Central memory CD8-positive, alpha-beta T cell (primary cell): Measurements from ENCODE around the gene PCGF3.
A peak's percentile ranks its signal among the peaks of the same experiment; 100 is the strongest.
"Not testable (repeated sequence)": the region's sequence is repeated elsewhere in the genome, so short reads cannot be mapped to it uniquely, and the experiment has no call there.

Source experiments
- ATAC-seq: fragments of 150-1000 bp; cut with Tn5 transposase; replicated peaks from 2 replicates; pipeline ENCODE4 v1.10.0; 2022; ENCODE audit warnings: mild to moderate bottlenecking, moderate FRiP score, moderate number of reproducible peaks; ENCODE audit not compliant: poor library complexity, severe bottlenecking; ENCODE audit errors: extremely low read depth
- DNase-seq, 2 donors: peaks; one replicate each; pipeline ENCODE4 v3.0.0; 2021; ENCODE audit warnings: low spot score in 2 of 2
- H3K27ac Mint-ChIP-seq: one replicate; pipeline ENCODE4 v1.8.0; 2022; ENCODE audit warnings: low read depth, mild to moderate bottlenecking, moderate library complexity, mixed read lengths
- H3K27me3 Mint-ChIP-seq: one replicate; pipeline ENCODE4 v1.8.0; 2022; ENCODE audit warnings: mixed read lengths
- H3K36me3 Mint-ChIP-seq: one replicate; pipeline ENCODE4 v1.8.0; 2022; ENCODE audit warnings: mild to moderate bottlenecking, moderate library complexity, mixed read lengths; ENCODE audit not compliant: insufficient read depth
- H3K4me1 Mint-ChIP-seq: one replicate; pipeline ENCODE4 v1.8.0; 2022; ENCODE audit warnings: mixed read lengths
- H3K4me3 Mint-ChIP-seq: one replicate; pipeline ENCODE4 v1.8.0; 2022; ENCODE audit warnings: mild to moderate bottlenecking, moderate library complexity, mixed read lengths
- H3K9me3 Mint-ChIP-seq: one replicate; pipeline ENCODE4 v1.8.0; 2022; ENCODE audit warnings: mixed read lengths

The PCGF3 gene

DNA sequence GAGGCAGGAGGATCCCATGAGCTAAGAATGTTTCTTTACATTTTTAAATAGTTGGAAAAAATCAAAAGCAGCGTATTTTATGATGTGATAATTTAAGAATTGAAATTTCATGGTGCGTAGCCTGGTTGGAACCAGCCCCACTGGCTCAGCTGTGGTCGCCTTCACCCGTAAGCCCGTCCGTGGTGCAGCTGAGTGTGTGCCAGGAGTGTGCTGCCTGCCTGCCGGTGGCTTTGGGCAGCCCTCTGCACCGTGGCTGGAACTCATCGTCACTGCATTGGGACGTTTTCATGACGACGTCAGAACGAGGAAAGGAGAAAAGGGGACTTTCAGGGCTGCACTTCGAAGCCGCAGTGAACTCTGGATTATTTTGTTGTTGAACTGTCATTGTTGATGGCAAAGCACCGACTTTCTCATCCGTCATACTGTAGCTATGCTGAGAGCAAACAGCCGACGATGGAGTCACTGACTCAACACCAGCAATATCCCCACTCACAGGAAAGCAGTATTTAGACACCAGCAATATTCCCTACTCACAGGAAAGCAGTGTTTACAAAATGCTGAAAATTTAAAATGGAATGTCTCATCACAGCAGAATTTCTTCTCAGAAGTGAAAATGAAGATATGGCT is 35.1 kb downstream of the PCGF3 start:
- no peaks in the 10 kb centered on the region for H3K27me3 Mint-ChIP-seq
- peaks cover 5% of the 10 kb centered on the region for H3K4me1 Mint-ChIP-seq
- DNase-seq, result no peak
- no peak for ATAC-seq
- peaks cover 6% of the 10 kb centered on the region for H3K36me3 Mint-ChIP-seq
- H3K27ac Mint-ChIP-seq, result no peak overlapping the region
- no peak overlapping the region for H3K4me3 Mint-ChIP-seq
- no peaks in the 10 kb centered on the region for H3K9me3 Mint-ChIP-seq

DNA sequence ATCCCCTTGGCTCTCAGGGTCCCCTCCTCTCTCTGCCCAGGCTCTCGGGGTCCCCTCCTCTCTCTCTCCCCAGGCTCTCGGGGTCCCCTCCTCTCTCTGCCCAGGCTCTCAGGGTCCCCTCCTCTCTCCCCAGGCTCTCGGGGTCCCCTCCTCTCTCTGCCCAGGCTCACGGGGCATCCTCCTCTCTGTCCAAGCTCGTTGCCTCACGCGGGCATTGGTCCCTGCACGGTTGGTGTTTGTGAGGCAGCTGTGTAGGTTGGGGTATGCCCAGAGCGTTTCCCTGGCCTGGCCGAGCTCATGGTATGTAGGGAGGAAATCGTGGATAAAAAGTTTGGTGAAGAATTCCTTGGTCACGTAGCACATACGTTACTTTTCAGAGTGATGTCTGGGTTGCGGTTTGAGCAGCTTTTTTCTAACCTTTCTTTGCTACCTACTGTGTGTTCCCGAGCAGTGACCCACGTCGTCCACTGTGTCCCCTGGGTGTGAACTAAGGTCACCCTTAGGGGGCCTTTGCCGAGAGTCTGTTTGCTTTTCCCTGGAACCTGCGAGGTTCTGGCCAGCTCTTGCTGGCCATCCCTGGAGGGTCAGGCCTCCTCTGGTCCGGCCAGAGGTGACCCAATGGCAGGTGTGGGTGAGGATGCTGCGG is 36.6 kb downstream of the PCGF3 start:
- Mint-ChIP-seq H3K4me3 (no peak overlapping the region), H3K4me1 (peaks cover 5% of the 10 kb centered on the region), H3K27me3 (no peaks in the 10 kb centered on the region), H3K27ac (peak overlapping the region; percentile 46), H3K36me3 (peaks cover 4% of the 10 kb centered on the region), H3K9me3 (no peaks in the 10 kb centered on the region)
- ATAC-seq (no peak), DNase-seq (no peak)

DNA sequence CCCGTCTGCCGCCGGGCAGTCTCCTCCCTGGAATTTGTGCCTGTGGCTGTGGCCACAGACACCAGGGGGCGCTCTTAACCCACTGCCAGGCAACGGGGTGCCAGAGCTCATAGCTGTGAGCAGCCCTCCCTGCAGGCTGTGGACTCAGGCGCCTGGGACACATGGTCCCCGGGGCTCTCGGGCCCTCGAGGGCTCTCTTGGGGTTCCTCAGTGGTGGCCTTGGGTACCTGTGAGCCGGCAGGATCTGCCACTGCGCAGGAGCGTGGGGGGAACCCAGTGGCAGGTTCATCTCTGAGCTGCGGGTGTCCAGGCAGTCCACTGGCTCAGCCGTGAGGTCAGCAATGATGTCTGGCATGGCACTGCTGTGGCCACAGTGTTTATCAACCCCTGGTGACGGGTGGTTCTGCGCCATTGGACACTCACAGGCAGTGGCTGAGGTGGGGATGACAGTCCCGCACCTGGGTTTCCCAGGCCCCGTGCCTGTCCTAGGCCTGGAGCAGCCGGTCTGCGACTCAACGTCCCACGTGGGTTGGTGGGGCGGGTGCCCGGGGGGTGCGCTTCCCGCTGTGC is 37.2 kb downstream of the PCGF3 start:
- Mint-ChIP-seq H3K27ac (peak overlapping the region; percentile 46), H3K36me3 (peaks cover 4% of the 10 kb centered on the region), H3K4me3 (no peak overlapping the region), H3K4me1 (peaks cover 5% of the 10 kb centered on the region), H3K9me3 (no peaks in the 10 kb centered on the region), H3K27me3 (no peaks in the 10 kb centered on the region)
- ATAC-seq, result peak; percentile 67
- DNase-seq, result peak; percentile 63 to 69

DNA sequence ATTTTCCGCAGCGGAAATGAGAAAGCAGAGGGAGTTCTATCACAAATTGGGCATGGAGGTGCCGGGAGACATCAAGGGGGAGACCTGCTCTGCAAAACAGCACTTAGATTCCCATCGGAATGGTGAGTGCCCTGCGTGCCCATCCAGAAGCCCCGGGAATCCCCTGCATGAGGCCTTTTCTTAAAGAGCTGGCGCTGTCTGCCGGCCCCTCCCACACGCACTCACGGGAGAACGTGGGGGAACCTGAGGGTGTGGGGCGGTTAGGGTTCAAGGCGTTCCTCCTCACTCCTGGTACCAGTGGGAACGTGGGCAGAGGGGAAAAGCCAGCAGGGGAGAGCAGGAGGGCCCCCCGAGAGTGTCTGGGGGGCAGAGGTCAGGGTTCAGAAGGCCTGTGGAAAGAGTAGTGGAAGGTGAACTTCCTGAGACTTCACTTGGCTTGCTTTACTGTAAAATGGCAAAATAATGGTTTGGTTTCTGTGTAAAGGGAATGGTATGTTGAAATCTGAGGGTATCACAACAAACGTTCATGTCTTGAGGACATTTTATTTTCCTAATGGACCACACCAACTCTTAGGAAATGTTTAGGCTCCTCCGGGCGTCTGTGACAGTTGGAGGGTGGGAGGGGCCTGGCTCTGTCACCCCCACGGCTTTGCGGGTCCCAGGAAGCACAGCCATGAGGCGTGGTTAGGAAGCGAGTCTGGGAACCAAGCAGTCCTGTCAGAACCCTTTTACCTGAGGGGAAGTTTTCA is 38.0 kb downstream of the PCGF3 start:
- Mint-ChIP-seq H3K36me3 (peaks cover 6% of the 10 kb centered on the region), H3K27me3 (no peaks in the 10 kb centered on the region), H3K4me3 (no peak overlapping the region), H3K27ac (no peak overlapping the region), H3K4me1 (peaks cover 5% of the 10 kb centered on the region), H3K9me3 (no peaks in the 10 kb centered on the region)
- no peak for ATAC-seq
- DNase-seq, result no peak

DNA sequence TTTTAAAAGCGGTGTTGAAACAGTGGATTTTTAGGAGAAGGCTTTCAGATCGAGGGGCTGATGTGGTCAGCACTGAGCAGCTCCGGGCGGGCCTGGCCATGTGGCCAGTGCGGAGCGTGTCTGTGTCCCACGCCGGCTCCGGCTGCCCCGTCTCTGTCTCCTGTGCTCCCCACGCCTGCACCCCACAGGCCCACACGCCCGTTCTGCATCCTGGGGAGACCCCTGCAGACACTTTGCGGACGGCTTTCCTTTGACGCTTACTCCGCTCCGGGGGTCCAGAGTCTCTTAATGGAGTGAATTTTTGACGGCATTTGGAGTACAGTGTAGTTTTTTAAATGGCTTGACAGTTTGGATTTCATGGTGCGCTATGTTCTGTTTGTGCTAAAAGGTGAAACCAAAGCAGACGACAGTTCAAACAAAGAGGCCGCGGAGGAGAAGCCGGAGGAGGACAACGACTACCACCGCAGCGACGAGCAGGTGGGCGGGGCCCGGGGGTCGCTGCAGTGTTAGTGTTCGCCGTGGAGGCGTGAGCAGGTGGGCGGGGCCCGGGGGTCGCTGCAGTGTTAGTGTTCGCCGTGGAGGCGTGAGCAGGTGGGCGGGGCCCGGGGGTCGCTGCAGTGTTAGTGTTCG is 38.7 kb downstream of the PCGF3 start:
- Mint-ChIP-seq H3K4me1 (peaks cover 5% of the 10 kb centered on the region), H3K9me3 (no peaks in the 10 kb centered on the region), H3K27ac (no peak overlapping the region), H3K36me3 (peaks cover 7% of the 10 kb centered on the region), H3K4me3 (no peak overlapping the region), H3K27me3 (no peaks in the 10 kb centered on the region)
- DNase-seq (no peak), ATAC-seq (no peak)

DNA sequence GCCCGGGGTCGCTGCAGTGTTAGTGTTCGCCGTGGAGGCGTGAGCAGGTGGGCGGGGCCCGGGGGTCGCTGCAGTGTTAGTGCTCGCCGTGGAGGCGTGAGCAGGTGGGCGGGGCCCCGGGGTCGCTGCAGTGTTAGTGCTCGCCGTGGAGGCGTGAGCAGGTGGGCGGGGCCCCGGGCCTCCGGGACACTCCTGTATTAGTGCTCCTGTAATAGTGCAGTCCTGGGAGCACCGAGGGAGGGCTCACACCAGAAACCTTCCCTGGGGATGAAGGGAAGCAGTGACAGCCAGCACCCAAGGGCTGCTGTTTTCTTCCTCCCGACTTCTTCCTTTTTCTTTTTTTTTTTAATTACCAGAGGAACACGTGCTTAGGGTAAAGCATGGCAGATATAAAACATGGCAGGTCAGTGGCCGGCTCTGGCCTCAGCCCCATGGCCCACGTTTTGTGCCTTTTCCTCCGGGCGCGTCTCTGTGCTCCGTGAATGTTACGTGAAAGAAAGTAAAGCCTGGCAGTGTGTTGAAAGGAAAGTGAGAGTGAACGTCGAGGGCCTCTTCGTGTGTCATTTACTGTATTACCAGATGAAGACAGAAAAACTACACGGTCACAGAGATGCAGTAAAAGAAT is 42.0 kb downstream of the PCGF3 start:
- Mint-ChIP-seq H3K4me3 (no peak overlapping the region), H3K4me1 (peaks cover 7% of the 10 kb centered on the region), H3K27ac (no peak overlapping the region), H3K27me3 (no peaks in the 10 kb centered on the region), H3K36me3 (peaks cover 12% of the 10 kb centered on the region), H3K9me3 (no peaks in the 10 kb centered on the region)
- ATAC-seq (no peak), DNase-seq (no peak)

DNA sequence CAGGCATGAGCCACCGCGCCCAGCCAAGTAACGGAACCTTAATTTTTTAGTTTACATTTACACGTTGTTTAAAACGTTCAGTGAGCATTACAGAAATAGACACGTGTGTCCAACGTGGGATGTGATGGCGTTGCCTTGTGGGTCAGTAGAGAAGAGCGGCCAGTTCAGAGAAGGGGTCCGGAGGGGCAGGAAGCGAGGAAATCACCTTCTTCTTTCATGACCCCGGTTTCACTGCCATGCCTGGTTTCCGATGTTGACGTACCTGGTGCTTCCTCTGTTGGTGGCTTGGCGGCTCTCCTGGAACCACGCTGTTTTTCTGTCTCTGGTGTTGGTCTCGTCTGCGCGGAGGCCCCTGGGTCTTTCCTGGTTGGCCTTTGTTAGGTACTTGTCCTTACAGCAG is 42.8 kb downstream of the PCGF3 start:
- DNase-seq, result no peak
- no peaks in the 10 kb centered on the region for H3K27me3 Mint-ChIP-seq
- peaks cover 12% of the 10 kb centered on the region for H3K36me3 Mint-ChIP-seq
- no peak for ATAC-seq
- no peaks in the 10 kb centered on the region for H3K9me3 Mint-ChIP-seq
- no peak overlapping the region for H3K4me3 Mint-ChIP-seq
- no peak overlapping the region for H3K27ac Mint-ChIP-seq
- H3K4me1 Mint-ChIP-seq, result peaks cover 6% of the 10 kb centered on the region

DNA sequence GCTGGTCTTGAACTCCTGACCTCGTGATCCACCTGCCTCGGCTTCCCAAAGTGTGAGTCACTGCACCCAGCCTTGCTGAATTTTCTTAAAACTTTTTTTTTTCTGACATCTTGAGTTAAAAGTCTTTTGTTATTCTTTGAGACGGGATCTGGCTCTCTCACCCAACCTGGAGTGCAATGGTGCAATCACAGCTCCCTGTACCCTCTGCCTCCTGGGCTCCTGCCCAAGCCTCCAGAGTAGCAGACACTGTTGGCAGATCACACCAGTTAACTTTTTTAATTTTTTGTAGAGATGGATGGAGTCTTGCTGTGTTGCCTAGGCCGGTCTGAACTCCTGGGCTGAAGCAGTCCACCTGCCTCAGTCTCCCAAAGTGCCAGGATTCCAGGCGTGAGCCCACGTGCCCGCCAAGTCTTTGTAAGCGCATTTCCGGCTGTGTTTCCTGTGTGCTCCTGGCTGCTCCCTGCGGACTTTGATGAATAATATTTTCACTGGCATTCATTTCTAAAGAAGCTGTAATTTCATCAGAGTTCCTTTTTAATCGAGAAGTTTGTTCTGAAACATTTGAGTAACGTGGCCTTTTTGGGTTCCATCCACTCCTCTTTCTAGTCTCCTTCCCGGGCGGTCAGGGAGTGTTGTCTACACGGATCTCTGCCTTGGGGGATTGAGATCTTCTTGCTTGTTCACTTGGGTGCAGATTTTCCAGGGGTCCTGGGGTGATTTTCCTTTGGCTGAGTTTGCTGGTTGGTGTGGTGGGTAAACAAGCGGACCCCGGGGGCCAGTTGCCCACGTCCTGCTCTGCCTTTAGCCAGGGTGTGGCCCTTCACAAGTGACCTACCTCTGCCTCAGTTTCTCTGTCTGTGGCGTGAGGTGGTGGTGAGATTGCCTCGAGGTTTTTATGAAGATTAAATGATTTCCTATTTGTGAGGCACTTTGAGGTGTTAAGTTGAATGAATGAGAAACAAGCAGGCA is 44.4 kb downstream of the PCGF3 start:
- peaks cover 10% of the 10 kb centered on the region for H3K36me3 Mint-ChIP-seq
- peaks cover 6% of the 10 kb centered on the region for H3K4me1 Mint-ChIP-seq
- H3K27me3 Mint-ChIP-seq, result no peaks in the 10 kb centered on the region
- ATAC-seq, result no peak
- DNase-seq, result no peak
- no peak overlapping the region for H3K4me3 Mint-ChIP-seq
- H3K27ac Mint-ChIP-seq, result no peak overlapping the region
- no peaks in the 10 kb centered on the region for H3K9me3 Mint-ChIP-seq

DNA sequence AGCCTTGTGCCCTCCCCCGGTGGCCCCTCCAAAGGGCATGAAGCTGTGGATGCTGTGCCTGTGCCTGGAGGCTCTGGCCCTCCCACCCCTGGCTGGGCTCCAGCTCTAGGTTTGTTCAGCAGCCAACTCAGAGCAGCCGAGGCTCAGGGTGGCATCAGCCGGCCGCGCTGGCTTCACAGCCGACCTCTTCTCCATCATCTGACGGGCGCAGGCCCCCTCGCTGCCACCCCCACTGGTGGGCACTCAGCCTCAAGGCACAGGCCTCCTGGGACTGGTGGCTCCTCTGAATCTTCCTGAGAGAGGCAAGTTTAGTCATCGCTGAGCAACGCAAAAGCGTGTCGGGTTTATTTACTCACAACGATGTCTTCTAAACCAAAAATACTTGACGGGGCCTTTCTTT is 46.0 kb downstream of the PCGF3 start:
- Mint-ChIP-seq H3K4me1 (peaks cover 6% of the 10 kb centered on the region), H3K27ac (no peak overlapping the region), H3K27me3 (no peaks in the 10 kb centered on the region), H3K9me3 (no peaks in the 10 kb centered on the region), H3K36me3 (peaks cover 13% of the 10 kb centered on the region), H3K4me3 (no peak overlapping the region)
- ATAC-seq, result no peak
- no peak for DNase-seq

DNA sequence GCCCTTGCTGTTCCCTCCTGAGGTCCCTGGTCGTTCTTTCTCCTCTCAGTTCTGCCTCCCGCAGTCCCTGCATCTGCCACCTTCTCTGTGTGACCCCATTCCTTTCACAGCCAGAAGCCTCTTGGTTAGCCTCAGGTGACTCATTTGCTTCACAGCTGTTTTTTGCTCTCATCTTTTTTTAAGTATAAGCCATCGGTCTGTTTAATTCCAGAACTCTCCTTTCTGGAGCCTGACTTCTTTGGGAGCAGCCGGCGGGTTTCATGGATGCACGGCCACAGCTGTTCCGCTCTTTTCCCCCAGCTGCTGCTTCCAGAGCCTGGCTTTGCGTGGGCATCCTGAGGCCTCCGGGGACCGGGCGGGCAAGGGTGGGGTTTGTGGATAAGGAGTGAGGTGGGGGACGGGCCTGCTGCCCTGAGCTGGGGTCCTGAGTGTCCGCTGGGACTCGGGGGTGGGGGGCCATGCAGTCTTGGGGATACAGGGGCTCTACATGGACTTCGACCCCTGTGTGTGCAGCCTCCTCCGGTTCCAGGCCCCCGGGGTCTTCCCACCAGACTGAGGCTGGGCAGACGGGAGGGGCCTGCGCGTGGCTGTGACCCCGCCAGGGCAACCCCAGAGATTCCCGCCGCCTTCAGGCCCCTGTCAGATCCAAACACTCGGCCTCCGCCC is 46.7 kb downstream of the PCGF3 start:
- Mint-ChIP-seq H3K9me3 (no peaks in the 10 kb centered on the region), H3K4me3 (no peak overlapping the region), H3K27ac (no peak overlapping the region), H3K36me3 (peaks cover 13% of the 10 kb centered on the region), H3K27me3 (no peaks in the 10 kb centered on the region), H3K4me1 (peaks cover 6% of the 10 kb centered on the region)
- DNase-seq, result no peak
- no peak for ATAC-seq

DNA sequence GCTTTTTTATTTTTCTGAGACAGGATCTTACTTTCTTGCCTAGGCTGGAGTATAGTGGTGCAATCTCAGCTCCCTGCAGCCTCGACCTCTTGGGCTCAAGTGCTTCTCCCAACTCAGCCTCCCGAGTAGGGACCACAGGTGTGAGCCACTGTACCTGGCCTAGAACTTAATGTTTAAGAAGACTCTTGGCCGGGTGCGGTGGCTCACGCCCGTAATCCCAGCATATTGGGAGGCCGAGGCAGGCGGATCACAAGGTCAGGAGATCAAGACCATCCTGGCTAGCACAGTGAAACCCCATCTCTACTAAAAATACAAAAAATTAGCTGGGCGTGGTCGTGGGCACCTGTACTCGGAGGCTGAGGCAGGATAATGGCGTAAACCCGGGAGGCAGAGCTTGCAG is 47.6 kb downstream of the PCGF3 start:
- not testable (repeated sequence) for ATAC-seq, H3K27ac Mint-ChIP-seq, H3K9me3 Mint-ChIP-seq, DNase-seq, H3K27me3 Mint-ChIP-seq, H3K4me3 Mint-ChIP-seq, H3K4me1 Mint-ChIP-seq
- peaks cover 15% of the 10 kb centered on the region for H3K36me3 Mint-ChIP-seq
